Measurements from ENCODE around the gene PVALEF.

Gene PVALEF

GRCh38 chr17:81182596-81182995, 17.3 kb downstream of the PVALEF start:
- H3K4me3 ChIP-seq (ENCODE audit: low read depth, low read length) = no peak overlapping the region
- no peak for DNase-seq
- no peaks in the 10 kb centered on the region for H3K27me3 ChIP-seq
- no peaks in the 10 kb centered on the region for H3K4me1 ChIP-seq
- H3K9me3 ChIP-seq = no peaks in the 10 kb centered on the region
- TF ChIP-seq CTCF (IDR thresholded peaks at IDR 0.05; ENCODE audit: low read depth, low read length) = no peak
- H3K36me3 ChIP-seq = no peaks in the 10 kb centered on the region

- Histone ChIP-seq H3K27me3 (no peaks in the 10 kb centered on the region), H3K36me3 (no peaks in the 10 kb centered on the region), H3K4me3 (ENCODE audit: low read depth, low read length) (no peak overlapping the region), H3K9me3 (no peaks in the 10 kb centered on the region), H3K4me1 (no peaks in the 10 kb centered on the region)
- TF ChIP-seq CTCF (IDR thresholded peaks at IDR 0.05; ENCODE audit: low read depth, low read length) = no peak
- no peak for DNase-seq
These were observed 18.0 kb downstream of the PVALEF start for GRCh38 chr17:81183316-81183715.

- TF ChIP-seq CTCF (IDR thresholded peaks at IDR 0.05; ENCODE audit: low read depth, low read length) = no peak
- no peaks in the 10 kb centered on the region for H3K9me3 ChIP-seq
- no peak for DNase-seq
- no peaks in the 10 kb centered on the region for H3K4me1 ChIP-seq
- H3K4me3 ChIP-seq (ENCODE audit: low read depth, low read length) = no peak overlapping the region
- no peaks in the 10 kb centered on the region for H3K27me3 ChIP-seq
- no peaks in the 10 kb centered on the region for H3K36me3 ChIP-seq
These were observed 18.5 kb downstream of the PVALEF start for GRCh38 chr17:81183807-81184206.

- TF ChIP-seq CTCF (IDR thresholded peaks at IDR 0.05; ENCODE audit: low read depth, low read length) = no peak
- Histone ChIP-seq H3K4me1 (no peaks in the 10 kb centered on the region), H3K27me3 (no peaks in the 10 kb centered on the region), H3K9me3 (no peaks in the 10 kb centered on the region), H3K36me3 (no peaks in the 10 kb centered on the region), H3K4me3 (ENCODE audit: low read depth, low read length) (no peak overlapping the region)
- no peak for DNase-seq
These were observed 19.2 kb downstream of the PVALEF start for GRCh38 chr17:81184555-81184954.

GRCh38 chr17:81186203-81186602, 20.9 kb downstream of the PVALEF start:
- no peaks in the 10 kb centered on the region for H3K27me3 ChIP-seq
- peaks cover 4% of the 10 kb centered on the region; the same call in 1 of the 2 replicates for H3K36me3 ChIP-seq
- no peak overlapping the region for H3K4me3 ChIP-seq (ENCODE audit: low read depth, low read length)
- no peak for TF ChIP-seq CTCF (IDR thresholded peaks at IDR 0.05; ENCODE audit: low read depth, low read length)
- H3K4me1 ChIP-seq = no peaks in the 10 kb centered on the region
- H3K9me3 ChIP-seq = no peaks in the 10 kb centered on the region
- DNase-seq = no peak

- Histone ChIP-seq H3K4me1 (no peaks in the 10 kb centered on the region), H3K9me3 (no peaks in the 10 kb centered on the region), H3K27me3 (no peaks in the 10 kb centered on the region), H3K4me3 (ENCODE audit: low read depth, low read length) (no peak overlapping the region), H3K36me3 (peaks cover 4% of the 10 kb centered on the region; the same call in 1 of the 2 replicates)
- DNase-seq = no peak
- TF ChIP-seq CTCF (IDR thresholded peaks at IDR 0.05; ENCODE audit: low read depth, low read length) = no peak
These were observed 21.8 kb downstream of the PVALEF start for GRCh38 chr17:81187120-81187519.
